Stimulated activated CD4-positive, alpha-beta T cell treated with anti-CD3 and anti-CD28 coated beads, TNF-alpha, amount 100 ng/mL, for 24 hours (primary cell): Measurements from ENCODE around the gene INO80D.
"Not testable (repeated sequence)": the region's sequence is repeated elsewhere in the genome, so short reads cannot be mapped to it uniquely, and the experiment has no call there.

Experiments used
- DNase-seq, 3 experiments: peaks; one replicate each; pipeline ENCODE4 v3.0.0-alpha.2; 2020; ENCODE audit warnings: low read depth in 3 of 3

INO80D gene

GRCh38 chr2:205976934-205977659 lies 108.9 kb downstream of the INO80D start:
- DNase-seq, result not testable (repeated sequence)

GRCh38 chr2:205976120-205976814 lies 109.7 kb downstream of the INO80D start:
- DNase-seq, result no peak

GRCh38 chr2:205975082-205975949 lies 110.7 kb downstream of the INO80D start:
- DNase-seq, result no peak

GRCh38 chr2:205972113-205972512 lies 113.9 kb downstream of the INO80D start:
- DNase-seq, result no peak

GRCh38 chr2:205970348-205970747 lies 115.6 kb downstream of the INO80D start:
- DNase-seq, result no peak

- no peak for DNase-seq
Measured at GRCh38 chr2:205969584-205969983, 116.4 kb downstream of the INO80D start.

GRCh38 chr2:205967391-205968075 lies 118.4 kb downstream of the INO80D start:
- no peak for DNase-seq

- no peak for DNase-seq
Measured at GRCh38 chr2:205965707-205966106, 120.3 kb downstream of the INO80D start.

GRCh38 chr2:205964111-205964761 lies 121.7 kb downstream of the INO80D start:
- DNase-seq, result no peak

- no peak for DNase-seq
Measured at GRCh38 chr2:205959521-205959920, 126.5 kb downstream of the INO80D start.

GRCh38 chr2:205957452-205958154 lies 128.4 kb downstream of the INO80D start:
- DNase-seq, result no peak

- no peak for DNase-seq
Measured at GRCh38 chr2:205954707-205955106, 131.3 kb downstream of the INO80D start.

GRCh38 chr2:205952282-205952681 lies 133.7 kb downstream of the INO80D start:
- no peak for DNase-seq

GRCh38 chr2:205948883-205949282 lies 137.1 kb downstream of the INO80D start:
- DNase-seq, result no peak

- no peak for DNase-seq
Measured at GRCh38 chr2:205948496-205948837, 137.5 kb downstream of the INO80D start.

- peak; percentile 15 to 50 (median 21) for DNase-seq
Measured at GRCh38 chr2:205947621-205948495, 138.1 kb downstream of the INO80D start.

- no peak for DNase-seq
Measured at GRCh38 chr2:205946226-205946625, 139.7 kb downstream of the INO80D start.
